Mesothelial cell of epicardium (in vitro differentiated cells): ENCODE data around the gene SFT2D1. TPM values are rescaled to one million over a fixed set of nuclear protein-coding genes. Genes with fewer than 3 reads are reported as not detected.
A peak's percentile ranks its signal among the peaks of the same experiment; 100 is the strongest.

Source experiments
- DNase-seq, 2 experiments: peaks; one replicate each; pipeline ENCODE4 v3.0.0; 2021; ENCODE audit warnings: low spot score in 2 of 2; ENCODE audit not compliant: unreplicated experiment in 2 of 2
- H3K27ac Mint-ChIP-seq: 2 replicates; pipeline ENCODE4 v1.8.0; 2021; ENCODE audit warnings: mixed read lengths
- H3K27me3 Mint-ChIP-seq: 2 replicates; pipeline ENCODE4 v1.8.0; 2021; ENCODE audit warnings: low read depth, mixed read lengths
- H3K36me3 Mint-ChIP-seq: 2 replicates; pipeline ENCODE4 v1.8.0; 2021; ENCODE audit warnings: mixed read lengths
- H3K4me1 Mint-ChIP-seq: 2 replicates; pipeline ENCODE4 v1.8.0; 2021; ENCODE audit warnings: mixed read lengths
- H3K4me3 Mint-ChIP-seq: 2 replicates; pipeline ENCODE4 v1.8.0; 2021; ENCODE audit warnings: mild to moderate bottlenecking, moderate library complexity, mixed read lengths
- H3K9me3 Mint-ChIP-seq: 2 replicates; pipeline ENCODE4 v1.8.0; 2021; ENCODE audit warnings: mixed read lengths
- total RNA-seq: library from RNA; stranded (reverse); gene quantifications from 3 replicates; pipeline ENCODE4 v1.2.1, GENCODE V29; 2021
- TF ChIP-seq, protein P1 (sequence below): fragments of 200-600 bp; sonication (generic); IDR thresholded peaks from one replicate; pipeline ENCODE4 v1.5.0; 2021; ENCODE audit warnings: antibody characterized with exemption; ENCODE audit not compliant: unreplicated experiment

SFT2D1 gene
- total RNA-seq, 1 donor from 2014 or later = 26.8 TPM

DNA sequence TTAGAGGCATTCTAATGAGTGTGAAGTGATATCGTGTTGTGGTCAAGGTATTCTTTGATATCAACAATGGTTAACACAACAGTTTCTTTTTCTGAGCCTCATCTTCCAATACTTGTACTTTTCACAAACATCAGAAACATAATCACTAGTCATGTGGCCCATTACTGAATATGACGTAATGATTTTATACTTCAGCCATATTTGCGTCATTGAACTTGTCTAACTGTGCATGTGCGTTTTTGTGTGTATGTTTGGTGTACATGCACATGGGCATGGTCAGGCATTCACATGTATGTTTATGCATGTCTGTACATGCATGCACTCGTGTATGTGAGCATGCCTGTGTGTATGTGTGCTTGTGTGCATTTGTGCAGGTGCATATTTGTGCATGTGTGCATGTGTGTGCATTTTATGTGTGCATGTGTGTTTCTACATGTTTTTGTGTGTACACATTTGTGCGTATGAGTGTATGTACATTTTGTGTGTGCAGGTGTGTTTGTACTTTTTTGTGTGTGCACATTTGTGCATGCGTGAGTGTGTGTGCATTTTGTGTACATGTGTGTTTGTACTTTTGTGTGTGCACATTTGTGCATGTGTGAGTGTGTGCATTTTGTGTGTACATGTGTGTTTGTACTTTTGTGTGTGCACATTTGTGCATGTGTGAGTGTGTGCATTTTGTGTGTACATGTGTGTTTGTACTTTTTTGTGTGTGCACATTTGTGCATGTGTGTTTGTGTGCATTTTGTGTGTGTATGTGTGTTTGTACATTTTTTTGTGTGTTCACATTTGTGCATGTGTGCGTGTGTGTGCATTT lies 63.6 kb downstream of the SFT2D1 start:
- Mint-ChIP-seq H3K4me3 (no peak overlapping the region), H3K27ac (no peak overlapping the region), H3K27me3 (peaks cover 73% of the 10 kb centered on the region), H3K36me3 (no peaks in the 10 kb centered on the region), H3K4me1 (peaks cover 2% of the 10 kb centered on the region), H3K9me3 (no peaks in the 10 kb centered on the region)
- no peak for DNase-seq
- TF ChIP-seq, protein P1, sequence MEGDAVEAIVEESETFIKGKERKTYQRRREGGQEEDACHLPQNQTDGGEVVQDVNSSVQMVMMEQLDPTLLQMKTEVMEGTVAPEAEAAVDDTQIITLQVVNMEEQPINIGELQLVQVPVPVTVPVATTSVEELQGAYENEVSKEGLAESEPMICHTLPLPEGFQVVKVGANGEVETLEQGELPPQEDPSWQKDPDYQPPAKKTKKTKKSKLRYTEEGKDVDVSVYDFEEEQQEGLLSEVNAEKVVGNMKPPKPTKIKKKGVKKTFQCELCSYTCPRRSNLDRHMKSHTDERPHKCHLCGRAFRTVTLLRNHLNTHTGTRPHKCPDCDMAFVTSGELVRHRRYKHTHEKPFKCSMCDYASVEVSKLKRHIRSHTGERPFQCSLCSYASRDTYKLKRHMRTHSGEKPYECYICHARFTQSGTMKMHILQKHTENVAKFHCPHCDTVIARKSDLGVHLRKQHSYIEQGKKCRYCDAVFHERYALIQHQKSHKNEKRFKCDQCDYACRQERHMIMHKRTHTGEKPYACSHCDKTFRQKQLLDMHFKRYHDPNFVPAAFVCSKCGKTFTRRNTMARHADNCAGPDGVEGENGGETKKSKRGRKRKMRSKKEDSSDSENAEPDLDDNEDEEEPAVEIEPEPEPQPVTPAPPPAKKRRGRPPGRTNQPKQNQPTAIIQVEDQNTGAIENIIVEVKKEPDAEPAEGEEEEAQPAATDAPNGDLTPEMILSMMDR = no peak

DNA sequence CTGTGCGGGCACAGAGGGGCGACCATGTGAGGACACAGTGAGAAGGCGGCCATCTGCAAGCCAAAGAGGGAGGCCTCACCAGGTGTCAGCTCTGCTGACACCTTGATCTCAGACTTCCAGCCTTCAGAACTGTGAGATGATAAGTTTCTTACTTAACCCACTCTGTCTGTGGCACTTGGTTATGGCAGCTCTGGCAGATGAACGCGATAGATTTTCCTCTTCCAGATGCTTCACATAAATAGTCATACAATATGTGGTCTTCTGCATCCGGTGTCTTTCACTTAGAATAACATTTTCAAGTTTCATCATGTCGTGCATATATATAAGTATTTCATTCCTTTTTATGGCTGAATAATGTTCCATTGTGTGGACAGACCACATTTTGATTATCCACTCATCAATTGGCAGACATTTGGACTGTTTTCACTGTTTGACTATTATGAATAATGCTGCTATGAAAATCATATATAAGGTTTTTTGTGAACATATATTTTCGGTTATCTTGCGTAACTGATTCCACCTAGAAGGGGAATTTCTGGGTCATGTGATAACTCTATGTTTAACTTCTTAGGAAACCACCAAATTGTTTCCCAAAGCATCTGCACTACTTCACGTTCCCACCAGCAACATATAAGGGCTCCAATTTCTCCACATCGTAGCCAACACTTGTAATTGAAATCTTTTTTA lies 64.3 kb downstream of the SFT2D1 start:
- DNase-seq = no peak
- TF ChIP-seq, protein P1 = no peak
- H3K27ac Mint-ChIP-seq = no peak overlapping the region

DNA sequence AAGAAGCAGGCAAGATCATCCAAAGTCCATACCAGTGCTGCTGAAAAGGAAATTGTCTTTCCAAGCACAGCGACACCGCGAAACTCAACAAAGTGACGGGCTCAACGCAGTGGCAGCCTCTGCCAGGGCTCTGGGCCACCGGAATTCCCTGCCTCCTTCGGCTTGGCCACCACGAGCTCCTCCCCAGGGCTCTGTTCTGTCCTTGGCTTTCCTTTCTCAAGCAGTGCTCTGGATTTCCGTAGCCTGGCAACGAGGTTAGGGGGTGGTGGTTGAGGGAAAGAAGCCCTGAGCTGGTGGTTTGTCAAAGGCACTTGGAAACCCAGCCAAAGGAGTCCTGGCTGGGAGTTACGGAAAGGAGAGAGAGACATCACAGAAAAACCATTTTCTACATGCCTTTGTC lies 65.3 kb downstream of the SFT2D1 start:
- H3K4me3 Mint-ChIP-seq = no peak overlapping the region
- H3K9me3 Mint-ChIP-seq = no peaks in the 10 kb centered on the region
- peaks cover 2% of the 10 kb centered on the region for H3K4me1 Mint-ChIP-seq
- H3K27me3 Mint-ChIP-seq = peaks cover 61% of the 10 kb centered on the region
- no peak for DNase-seq
- TF ChIP-seq, protein P1 = no peak
- H3K36me3 Mint-ChIP-seq = no peaks in the 10 kb centered on the region
- H3K27ac Mint-ChIP-seq = no peak overlapping the region

More for the DNA sequence above, 64.3 kb downstream of the SFT2D1 start:
- H3K27me3 Mint-ChIP-seq = peaks cover 69% of the 10 kb centered on the region
- no peaks in the 10 kb centered on the region for H3K9me3 Mint-ChIP-seq
- no peaks in the 10 kb centered on the region for H3K36me3 Mint-ChIP-seq
- H3K4me3 Mint-ChIP-seq = no peak overlapping the region
- H3K4me1 Mint-ChIP-seq = peaks cover 2% of the 10 kb centered on the region

DNA sequence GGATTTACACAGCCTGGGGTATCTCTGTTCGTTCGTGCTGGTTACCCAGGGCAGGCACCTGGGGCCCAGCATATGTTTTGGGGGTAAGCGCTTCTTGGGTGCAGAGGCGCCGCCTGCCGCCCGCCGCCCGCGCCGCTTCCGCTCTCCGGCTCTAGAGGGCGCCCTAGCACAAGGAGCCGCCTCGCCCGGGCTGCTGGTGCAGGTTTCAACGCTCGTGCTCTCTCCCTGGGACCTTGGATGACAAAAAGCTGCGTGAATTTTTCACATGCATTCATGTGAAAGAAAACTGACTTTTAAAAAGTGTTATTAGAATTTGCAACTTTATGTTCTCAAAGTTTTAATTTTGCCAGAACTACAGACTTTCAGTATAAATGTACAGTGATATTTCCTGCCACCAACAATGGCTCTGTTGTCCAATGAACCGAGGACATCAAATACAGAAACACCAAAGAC lies 66.6 kb downstream of the SFT2D1 start:
- H3K4me1 Mint-ChIP-seq = peaks cover 2% of the 10 kb centered on the region
- no peaks in the 10 kb centered on the region for H3K36me3 Mint-ChIP-seq
- H3K27me3 Mint-ChIP-seq = peaks cover 61% of the 10 kb centered on the region
- H3K4me3 Mint-ChIP-seq = no peak overlapping the region
- TF ChIP-seq, protein P1 = peak; percentile 87
- no peaks in the 10 kb centered on the region for H3K9me3 Mint-ChIP-seq
- peak; percentile 72 to 91 for DNase-seq
- H3K27ac Mint-ChIP-seq = no peak overlapping the region

DNA sequence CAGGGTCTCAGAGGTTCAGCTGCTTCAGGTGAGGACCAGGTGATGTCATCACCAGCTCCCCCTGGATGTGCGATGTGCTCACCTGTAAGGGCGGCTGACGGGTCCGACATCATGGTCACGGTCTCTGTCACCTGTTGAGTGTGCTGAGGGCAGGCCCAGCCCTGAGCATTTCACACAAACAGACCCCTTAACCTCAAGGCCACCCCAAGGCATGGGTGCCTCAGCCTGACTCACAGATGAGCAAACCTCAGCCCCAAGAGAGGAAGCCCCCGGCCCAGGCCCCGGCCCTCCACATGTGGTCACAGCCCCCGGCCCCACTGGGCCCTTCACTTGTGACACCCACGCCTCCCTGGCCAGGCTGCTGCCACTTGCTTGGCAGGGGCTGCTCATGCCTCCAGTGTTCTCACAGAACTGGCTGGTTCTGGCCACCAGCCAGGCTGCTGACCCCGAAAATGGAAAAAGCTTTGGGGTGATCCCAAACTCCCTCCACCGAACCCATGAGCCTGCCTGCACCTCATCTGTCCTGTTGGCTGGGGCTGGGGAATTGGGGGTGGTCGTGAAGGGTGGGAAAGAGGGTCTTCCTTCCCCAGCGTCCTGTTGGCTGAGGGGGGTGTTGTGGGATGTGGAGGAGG lies 67.5 kb downstream of the SFT2D1 start:
- peaks cover 2% of the 10 kb centered on the region for H3K4me1 Mint-ChIP-seq
- H3K27ac Mint-ChIP-seq = no peak overlapping the region
- no peaks in the 10 kb centered on the region for H3K36me3 Mint-ChIP-seq
- DNase-seq = no peak
- H3K27me3 Mint-ChIP-seq = peaks cover 62% of the 10 kb centered on the region
- TF ChIP-seq, protein P1 = no peak
- H3K9me3 Mint-ChIP-seq = no peaks in the 10 kb centered on the region
- no peak overlapping the region for H3K4me3 Mint-ChIP-seq
